ENCODE results near the gene GOLGB1.
"Not testable (repeated sequence)": the region's sequence is repeated elsewhere in the genome, so short reads cannot be mapped to it uniquely, and the experiment has no call there.

Gene GOLGB1

GRCh38 chr3:121688747-121689146 is 60.8 kb downstream of the GOLGB1 start:
- DNase-seq, result not testable (repeated sequence)

GRCh38 chr3:121681792-121682191 is 67.7 kb downstream of the GOLGB1 start:
- no peak for DNase-seq

GRCh38 chr3:121677141-121677540 is 72.4 kb downstream of the GOLGB1 start:
- DNase-seq, result no peak

GRCh38 chr3:121670676-121671075 is 78.9 kb downstream of the GOLGB1 start:
- no peak for DNase-seq

GRCh38 chr3:121667333-121667732 is 82.2 kb downstream of the GOLGB1 start:
- DNase-seq, result no peak

- no peak for DNase-seq
Measured at GRCh38 chr3:121665488-121665887, 84.1 kb downstream of the GOLGB1 start.

GRCh38 chr3:121663171-121663847 is 86.2 kb downstream of the GOLGB1 start:
- no peak for DNase-seq

- DNase-seq, result no peak
Measured at GRCh38 chr3:121662742-121663141, 86.8 kb downstream of the GOLGB1 start.

- DNase-seq, result no peak
Measured at GRCh38 chr3:121661376-121661775, 88.2 kb downstream of the GOLGB1 start.

- DNase-seq, result no peak
Measured at GRCh38 chr3:121660356-121661171, 89.0 kb downstream of the GOLGB1 start, which contains the start of gene HCLS1. Gene HCLS1, minus strand, starts transcription at chr3:121660903. Its CDS starts 2,556 bp downstream, at chr3:121658347.

GRCh38 chr3:121659586-121659985 is 90.0 kb downstream of the GOLGB1 start:
- DNase-seq, result no peak

- no peak for DNase-seq
Measured at GRCh38 chr3:121658716-121659435, 90.7 kb downstream of the GOLGB1 start.

GRCh38 chr3:121654493-121655385 is 94.8 kb downstream of the GOLGB1 start:
- DNase-seq, result no peak

GRCh38 chr3:121651684-121652083 is 97.9 kb downstream of the GOLGB1 start:
- no peak for DNase-seq

GRCh38 chr3:121649645-121650044 is 99.9 kb downstream of the GOLGB1 start:
- DNase-seq, result no peak

GRCh38 chr3:121648219-121648958 is 101.2 kb downstream of the GOLGB1 start:
- no peak for DNase-seq

- no peak for DNase-seq
Measured at GRCh38 chr3:121645054-121645453, 104.5 kb downstream of the GOLGB1 start.

GRCh38 chr3:121642601-121643314 is 106.8 kb downstream of the GOLGB1 start:
- no peak for DNase-seq

- no peak for DNase-seq
Measured at GRCh38 chr3:121641127-121641526, 108.4 kb downstream of the GOLGB1 start.

- no peak for DNase-seq
Measured at GRCh38 chr3:121637922-121638321, 111.6 kb downstream of the GOLGB1 start.

GRCh38 chr3:121630355-121630754 is 119.2 kb downstream of the GOLGB1 start:
- DNase-seq, result no peak

All from NCI-H2107 (cell line).